ENCODE data around the gene SHLD1. TPM values are rescaled to one million over a fixed set of nuclear protein-coding genes. Genes with fewer than 3 reads are reported as not detected.
"Not testable (repeated sequence)": the region's sequence is repeated elsewhere in the genome, so short reads cannot be mapped to it uniquely, and the experiment has no call there.

Gene SHLD1
- total RNA-seq, 1 experiment from 2014 or later = 6.7 TPM

GRCh38 chr20:5737966-5738365, 12.2 kb upstream of the SHLD1 start:
- no CpG with 5 or more reads among the region's 3 CpGs for WGBS (ENCODE audit: extremely low coverage, insufficient read length, low lambda C conversion rate)
- no peak overlapping the region for H2AFZ ChIP-seq (ENCODE audit: low read length)

DNA sequence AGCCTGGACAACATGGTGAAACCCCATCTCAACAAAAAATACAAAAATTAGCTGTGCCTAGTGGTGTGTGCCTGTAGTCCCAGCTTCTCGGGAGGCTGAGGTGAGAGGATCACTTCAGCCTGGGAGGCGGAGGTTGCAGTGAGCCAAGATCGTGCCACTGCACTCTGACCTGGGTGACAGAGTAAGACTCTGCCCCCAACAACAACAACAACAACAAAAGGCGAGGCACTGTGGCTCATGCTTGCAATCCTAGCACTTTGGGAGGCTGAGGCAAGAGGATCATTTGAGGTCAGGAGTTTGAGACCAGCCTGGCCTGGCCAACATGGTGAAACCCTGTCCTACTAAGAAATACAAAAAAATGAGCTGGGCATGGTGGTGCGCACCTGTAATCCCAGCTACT, 9.6 kb upstream of the SHLD1 start:
- H4K8ac ChIP-seq (replicated peaks; ENCODE audit: insufficient read length, low read depth, low read length); H2BK15ac ChIP-seq (ENCODE audit: low read depth, low read length); H2BK20ac ChIP-seq (ENCODE audit: low read depth, low read length, poor library complexity, severe bottlenecking); H3K27me3 ChIP-seq (ENCODE audit: insufficient read depth, low read length); H3K4ac ChIP-seq (ENCODE audit: low read depth, low read length); H3K9ac ChIP-seq (ENCODE audit: extremely low read depth, insufficient read length, low read length); H3K79me1 ChIP-seq (ENCODE audit: insufficient read depth, low read depth, low read length, poor library complexity, severe bottlenecking); H3T11ph ChIP-seq (ENCODE audit: low read length); H2AK5ac ChIP-seq (ENCODE audit: insufficient read length, low read length); DNase-seq; H3K56ac ChIP-seq (ENCODE audit: insufficient read length, low read depth, low read length); H3K4me2 ChIP-seq (ENCODE audit: insufficient read depth, insufficient read length, low read length); H3K4me1 Mint-ChIP-seq; H3K23me2 ChIP-seq (ENCODE audit: insufficient read length, low read depth, low read length, poor library complexity, severe bottlenecking); H2AFZ ChIP-seq (ENCODE audit: low read length); H3K14ac ChIP-seq (ENCODE audit: insufficient read depth, low read length); H3K27ac ChIP-seq (ENCODE audit: insufficient read length, low read depth, low read length); H3K27ac Mint-ChIP-seq; H2BK5ac ChIP-seq (ENCODE audit: insufficient read length, low read length); H3K9me3 ChIP-seq (ENCODE audit: control insufficient read depth, low read depth, low read length); H3K18ac ChIP-seq (ENCODE audit: insufficient read length, low read depth, low read length); H2BK120ac ChIP-seq (ENCODE audit: low read depth, low read length, poor library complexity, severe bottlenecking); H3K79me2 ChIP-seq (ENCODE audit: insufficient read depth, low read length); H3K36me3 Mint-ChIP-seq (ENCODE audit: insufficient read depth in 1 of 3, low read depth in 3 of 3); H4K20me1 ChIP-seq (ENCODE audit: control insufficient read depth, insufficient read depth, insufficient read length); H2BK12ac ChIP-seq (ENCODE audit: insufficient read length, low read depth, low read length); H3K27me3 Mint-ChIP-seq (ENCODE audit: low read depth); H3K4me3 Mint-ChIP-seq; H4K5ac ChIP-seq (ENCODE audit: insufficient read length, low read depth, low read length); H4K91ac ChIP-seq (ENCODE audit: insufficient read length, low read depth, low read length); H3K4me1 ChIP-seq (ENCODE audit: insufficient read depth, low read length); H3K23ac ChIP-seq (ENCODE audit: insufficient read length, low read depth, low read length); H3K9me3 Mint-ChIP-seq: not testable (repeated sequence)
- WGBS (ENCODE audit: extremely low coverage, insufficient read length, low lambda C conversion rate) = no CpG with 5 or more reads among the region's 5 CpGs

More at GRCh38 chr20:5737966-5738365, 12.2 kb upstream of the SHLD1 start:
- Histone ChIP-seq H3K23me2 (ENCODE audit: insufficient read length, low read depth, low read length, poor library complexity, severe bottlenecking) (no peaks in the 10 kb centered on the region), H4K20me1 (ENCODE audit: control insufficient read depth, insufficient read depth, insufficient read length) (no peaks in the 10 kb centered on the region), H3K4me2 (ENCODE audit: insufficient read depth, insufficient read length, low read length) (no peak overlapping the region), H3K18ac (ENCODE audit: insufficient read length, low read depth, low read length) (no peak overlapping the region), H3K79me1 (ENCODE audit: insufficient read depth, low read depth, low read length, poor library complexity, severe bottlenecking) (no peaks in the 10 kb centered on the region), H3K79me2 (ENCODE audit: insufficient read depth, low read length) (no peaks in the 10 kb centered on the region), H4K91ac (ENCODE audit: insufficient read length, low read depth, low read length) (no peak overlapping the region), H3K9me3 (ENCODE audit: control insufficient read depth, low read depth, low read length) (no peaks in the 10 kb centered on the region), H2BK20ac (ENCODE audit: low read depth, low read length, poor library complexity, severe bottlenecking) (peak overlapping the region; percentile 3), H2BK12ac (ENCODE audit: insufficient read length, low read depth, low read length) (no peak overlapping the region), H4K5ac (ENCODE audit: insufficient read length, low read depth, low read length) (no peak overlapping the region), H3K14ac (ENCODE audit: insufficient read depth, low read length) (no peak overlapping the region), H2BK120ac (ENCODE audit: low read depth, low read length, poor library complexity, severe bottlenecking) (no peak overlapping the region), H3K4ac (ENCODE audit: low read depth, low read length) (no peak overlapping the region), H3K27me3 (ENCODE audit: insufficient read depth, low read length) (no peaks in the 10 kb centered on the region), H3K4me1 (ENCODE audit: insufficient read depth, low read length) (no peaks in the 10 kb centered on the region), H3K9ac (ENCODE audit: extremely low read depth, insufficient read length, low read length) (no peak overlapping the region), H4K8ac (replicated peaks; ENCODE audit: insufficient read length, low read depth, low read length) (no peak overlapping the region), H2BK15ac (ENCODE audit: low read depth, low read length) (no peak overlapping the region), H3K23ac (ENCODE audit: insufficient read length, low read depth, low read length) (no peak overlapping the region), H2BK5ac (ENCODE audit: insufficient read length, low read length) (no peak overlapping the region), H3K56ac (ENCODE audit: insufficient read length, low read depth, low read length) (no peak overlapping the region), H2AK5ac (ENCODE audit: insufficient read length, low read length) (no peak overlapping the region), H3K27ac (ENCODE audit: insufficient read length, low read depth, low read length) (no peak overlapping the region), H3T11ph (ENCODE audit: low read length) (no peak overlapping the region)
- H3K9me3 Mint-ChIP-seq = no peaks in the 10 kb centered on the region
- no peak for TF ChIP-seq CTCF (conservative IDR thresholded peaks at IDR 0.05)
- H3K4me1 Mint-ChIP-seq = peaks cover 0 to 4% of the 10 kb centered on the region in 2 experiments; a peak in 1 of 4 replicates
- no peak overlapping the region for H3K27ac Mint-ChIP-seq
- H3K27me3 Mint-ChIP-seq (ENCODE audit: low read depth) = peaks cover 2% of the 10 kb centered on the region
- DNase-seq = no peak
- no peak overlapping the region for H3K4me3 Mint-ChIP-seq
- no peaks in the 10 kb centered on the region for H3K36me3 Mint-ChIP-seq (ENCODE audit: insufficient read depth in 1 of 3, low read depth in 3 of 3)

All from H9 (cell line).